ENCODE measurements around the gene GALNT2.

The GALNT2 gene

GRCh38 chr1:230100932-230101331, 33.9 kb downstream of the GALNT2 start:
- no peak for TF ChIP-seq CTCF (IDR thresholded peaks at IDR 0.05; ENCODE audit: extremely low read depth, insufficient read depth, missing control alignments)
- DNase-seq (ENCODE audit: low spot score): no peak
- in situ Hi-C loops (cut with MboI; ENCODE audit: low pct_unique_long_range_greater_than_20kb, low sequenced_read_pairs, unreplicated experiment): no loop called here

GRCh38 chr1:230101556-230101955, 34.5 kb downstream of the GALNT2 start:
- DNase-seq (ENCODE audit: low spot score): no peak
- in situ Hi-C loops (cut with MboI; ENCODE audit: low pct_unique_long_range_greater_than_20kb, low sequenced_read_pairs, unreplicated experiment): no loop called here
- TF ChIP-seq CTCF (IDR thresholded peaks at IDR 0.05; ENCODE audit: extremely low read depth, insufficient read depth, missing control alignments): no peak

GRCh38 chr1:230102046-230102445, 35.0 kb downstream of the GALNT2 start:
- in situ Hi-C loops (cut with MboI; ENCODE audit: low pct_unique_long_range_greater_than_20kb, low sequenced_read_pairs, unreplicated experiment): no loop called here
- DNase-seq (ENCODE audit: low spot score): no peak
- TF ChIP-seq CTCF (IDR thresholded peaks at IDR 0.05; ENCODE audit: extremely low read depth, insufficient read depth, missing control alignments): no peak

- in situ Hi-C loops (cut with MboI; ENCODE audit: low pct_unique_long_range_greater_than_20kb, low sequenced_read_pairs, unreplicated experiment): no loop called here
- no peak for TF ChIP-seq CTCF (IDR thresholded peaks at IDR 0.05; ENCODE audit: extremely low read depth, insufficient read depth, missing control alignments)
- no peak for DNase-seq (ENCODE audit: low spot score)
Observed at GRCh38 chr1:230102472-230102871, 35.4 kb downstream of the GALNT2 start.

GRCh38 chr1:230103306-230104173, 36.5 kb downstream of the GALNT2 start:
- no peak for TF ChIP-seq CTCF (IDR thresholded peaks at IDR 0.05; ENCODE audit: extremely low read depth, insufficient read depth, missing control alignments)
- in situ Hi-C loops (cut with MboI; ENCODE audit: low pct_unique_long_range_greater_than_20kb, low sequenced_read_pairs, unreplicated experiment): no loop called here
- no peak for DNase-seq (ENCODE audit: low spot score)

- in situ Hi-C loops (cut with MboI; ENCODE audit: low pct_unique_long_range_greater_than_20kb, low sequenced_read_pairs, unreplicated experiment): no loop called here
- DNase-seq (ENCODE audit: low spot score): peak; percentile 67
- TF ChIP-seq CTCF (IDR thresholded peaks at IDR 0.05; ENCODE audit: extremely low read depth, insufficient read depth, missing control alignments): no peak
Observed at GRCh38 chr1:230104395-230105244, 37.6 kb downstream of the GALNT2 start.
